ENCODE data around the gene NRP2. TPM values are rescaled to one million over a fixed set of nuclear protein-coding genes. Genes with fewer than 3 reads are reported as not detected.

The NRP2 gene
- total RNA-seq, 2 experiments from 2014 or later = 0.35 to 2.6 TPM

DNA sequence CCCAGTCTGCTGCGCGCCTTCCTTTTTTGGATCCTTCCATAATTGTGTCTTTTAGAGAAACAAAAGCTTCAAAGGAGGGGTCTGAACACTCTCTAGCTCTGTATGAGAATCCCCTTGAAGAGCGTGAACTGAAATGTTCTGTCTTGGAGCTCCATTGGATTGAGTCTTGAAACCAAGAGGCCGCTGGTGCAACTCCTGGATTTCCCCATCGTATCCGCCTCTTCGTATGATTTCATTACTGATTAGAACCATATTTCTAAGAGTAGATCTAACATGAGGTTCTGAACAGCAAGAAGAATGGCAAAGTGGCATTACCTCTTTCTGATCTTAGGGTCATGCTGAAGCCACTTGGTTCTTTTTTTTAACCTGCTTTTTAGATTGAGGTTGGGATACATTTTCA is 31.4 kb upstream of the NRP2 start:
- ChIA-PET POLR2A (interaction anchor here (0.6 to 0.9 kb wide), 2 partner anchors 13 to 1143 kb away, joined by 3 to 4 read pairs; no protein-coding TSS in a partner anchor), CTCF (ENCODE audit: unreplicated experiment) (no interaction called here)
- H3K4me3 ChIP-seq (ENCODE audit: low read depth, low read length, poor library complexity, severe bottlenecking) = no peak overlapping the region

DNA sequence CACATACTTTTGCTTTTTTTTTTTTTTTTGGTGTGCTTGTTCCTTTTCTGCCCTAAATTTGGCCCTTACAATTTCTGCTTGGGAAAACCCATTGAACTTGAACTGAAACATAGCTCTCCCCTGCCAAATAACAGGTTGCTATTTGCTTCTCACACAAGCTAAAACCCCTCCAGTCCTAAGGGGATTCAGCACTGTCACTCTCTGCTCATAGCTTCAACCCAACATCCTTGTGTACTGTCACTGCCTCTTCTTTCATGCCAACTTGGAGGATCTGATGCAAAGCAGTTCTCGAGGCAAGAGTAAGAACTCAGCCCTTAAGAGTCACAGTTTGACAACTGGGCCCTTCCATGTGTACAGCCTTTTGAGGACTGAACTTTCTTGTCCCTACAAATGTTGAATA is 30.6 kb upstream of the NRP2 start:
- BruUV-seq (replicated peaks) = no TSS peak

More for the DNA sequence above, 31.4 kb upstream of the NRP2 start:
- Histone ChIP-seq H3K9me3 (ENCODE audit: low read length) (no peaks in the 10 kb centered on the region), H3K27ac (ENCODE audit: low read depth, low read length, poor library complexity, severe bottlenecking) (no peak overlapping the region), H3K79me2 (ENCODE audit: insufficient read depth, low read depth, low read length) (no peaks in the 10 kb centered on the region), H2AFZ (ENCODE audit: low read length) (no peak overlapping the region), H3K36me3 (ENCODE audit: insufficient read depth, low read length) (no peaks in the 10 kb centered on the region), H4K20me1 (ENCODE audit: insufficient read depth, low read length) (no peaks in the 10 kb centered on the region), H3K9me2 (ENCODE audit: insufficient read depth, low read length) (no peaks in the 10 kb centered on the region), H3K4me1 (ENCODE audit: insufficient read depth, low read length, poor library complexity, severe bottlenecking) (no peaks in the 10 kb centered on the region), H3K4me2 (ENCODE audit: low read length) (no peak overlapping the region)
- no peak for TF ChIP-seq EZH2phosphoT487 (IDR thresholded peaks at IDR 0.05; ENCODE audit: borderline replicate concordance, low read depth, low read length)
- TF ChIP-seq, protein P1, sequence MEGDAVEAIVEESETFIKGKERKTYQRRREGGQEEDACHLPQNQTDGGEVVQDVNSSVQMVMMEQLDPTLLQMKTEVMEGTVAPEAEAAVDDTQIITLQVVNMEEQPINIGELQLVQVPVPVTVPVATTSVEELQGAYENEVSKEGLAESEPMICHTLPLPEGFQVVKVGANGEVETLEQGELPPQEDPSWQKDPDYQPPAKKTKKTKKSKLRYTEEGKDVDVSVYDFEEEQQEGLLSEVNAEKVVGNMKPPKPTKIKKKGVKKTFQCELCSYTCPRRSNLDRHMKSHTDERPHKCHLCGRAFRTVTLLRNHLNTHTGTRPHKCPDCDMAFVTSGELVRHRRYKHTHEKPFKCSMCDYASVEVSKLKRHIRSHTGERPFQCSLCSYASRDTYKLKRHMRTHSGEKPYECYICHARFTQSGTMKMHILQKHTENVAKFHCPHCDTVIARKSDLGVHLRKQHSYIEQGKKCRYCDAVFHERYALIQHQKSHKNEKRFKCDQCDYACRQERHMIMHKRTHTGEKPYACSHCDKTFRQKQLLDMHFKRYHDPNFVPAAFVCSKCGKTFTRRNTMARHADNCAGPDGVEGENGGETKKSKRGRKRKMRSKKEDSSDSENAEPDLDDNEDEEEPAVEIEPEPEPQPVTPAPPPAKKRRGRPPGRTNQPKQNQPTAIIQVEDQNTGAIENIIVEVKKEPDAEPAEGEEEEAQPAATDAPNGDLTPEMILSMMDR (conservative IDR thresholded peaks at IDR 0.05; ENCODE audit: low read length) = no peak
- BruUV-seq (replicated peaks) = no TSS peak
- no peak for DNase-seq (ENCODE audit: low spot score)
- intact Hi-C loops (cut with micrococcal nuclease; ENCODE audit: unreplicated experiment) = no loop called here

More for the DNA sequence above, 30.6 kb upstream of the NRP2 start:
- no peaks in the 10 kb centered on the region for H3K79me2 ChIP-seq (ENCODE audit: insufficient read depth, low read depth, low read length)
- no peak overlapping the region for H3K4me3 ChIP-seq (ENCODE audit: low read depth, low read length, poor library complexity, severe bottlenecking)
- DNase-seq (ENCODE audit: low spot score) = no peak
- no peaks in the 10 kb centered on the region for H4K20me1 ChIP-seq (ENCODE audit: insufficient read depth, low read length)
- no peaks in the 10 kb centered on the region for H3K36me3 ChIP-seq (ENCODE audit: insufficient read depth, low read length)
- POLR2A ChIA-PET = interaction anchor here (0.6 to 0.9 kb wide), 2 partner anchors 14 to 165 kb away, joined by 4 read pairs; no protein-coding TSS in a partner anchor
- intact Hi-C loops (cut with micrococcal nuclease; ENCODE audit: unreplicated experiment) = no loop called here
- no peak overlapping the region for H2AFZ ChIP-seq (ENCODE audit: low read length)
- no peaks in the 10 kb centered on the region for H3K9me3 ChIP-seq (ENCODE audit: low read length)
- no peak overlapping the region for H3K27ac ChIP-seq (ENCODE audit: low read depth, low read length, poor library complexity, severe bottlenecking)
- no peaks in the 10 kb centered on the region for H3K9me2 ChIP-seq (ENCODE audit: insufficient read depth, low read length)
- TF ChIP-seq, protein P1 (conservative IDR thresholded peaks at IDR 0.05; ENCODE audit: low read length) = no peak
- no peak for TF ChIP-seq EZH2phosphoT487 (IDR thresholded peaks at IDR 0.05; ENCODE audit: borderline replicate concordance, low read depth, low read length)
- CTCF ChIA-PET (ENCODE audit: unreplicated experiment) = no interaction called here
- no peak overlapping the region for H3K4me2 ChIP-seq (ENCODE audit: low read length)
- no peaks in the 10 kb centered on the region for H3K4me1 ChIP-seq (ENCODE audit: insufficient read depth, low read length, poor library complexity, severe bottlenecking)
